ENCODE results near the gene HAT1.

HAT1 gene

GRCh38 chr2:171952748-171953147 is 30.5 kb downstream of the HAT1 start:
- Histone ChIP-seq H3K4me1 (no peaks in the 10 kb centered on the region), H4K20me1 (peaks cover 42% of the 10 kb centered on the region), H3K36me3 (peaks cover 79% of the 10 kb centered on the region), H3K9ac (no peak overlapping the region), H3K4me2 (no peak overlapping the region), H3K9me3 (no peaks in the 10 kb centered on the region), H3K4me3 (no peak overlapping the region), H3K27me3 (no peaks in the 10 kb centered on the region), H3K27ac (no peak overlapping the region)
- TF ChIP-seq Cebpa-rat (IDR thresholded peaks at IDR 0.05) = no peak

DNA sequence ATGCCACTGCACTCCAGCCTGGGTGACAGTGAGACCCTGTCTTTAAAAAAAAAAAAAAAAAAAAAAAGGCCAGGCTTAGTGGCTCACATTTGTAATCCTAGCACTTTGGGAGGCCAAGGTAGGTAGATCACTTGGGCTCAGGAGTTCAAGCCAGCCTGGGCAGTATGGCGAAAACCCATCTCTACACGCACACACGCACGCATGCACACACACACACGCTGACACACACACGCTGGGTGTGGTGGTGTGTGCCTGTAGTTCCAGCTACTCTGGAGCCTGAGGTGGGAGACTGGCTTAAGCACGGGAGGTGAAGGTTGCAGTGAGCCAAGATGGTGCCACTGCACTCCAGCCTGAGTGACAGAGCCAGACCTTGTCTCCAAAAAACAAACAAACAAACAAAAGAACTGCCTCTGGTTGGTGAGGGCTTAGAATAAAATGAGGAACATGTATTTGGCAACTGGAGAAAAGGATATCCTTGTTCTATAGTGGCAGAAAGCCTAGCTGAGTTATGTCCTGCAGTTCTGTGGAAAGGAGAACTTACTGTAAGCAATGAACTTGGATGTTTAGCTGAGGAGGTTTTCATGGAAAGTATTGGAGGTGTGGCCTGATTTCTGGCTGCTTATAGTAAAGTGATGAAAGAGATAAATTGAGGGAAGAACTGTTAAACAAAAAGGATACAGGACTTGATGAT is 34.0 kb downstream of the HAT1 start:
- H3K27ac ChIP-seq = no peak overlapping the region

GRCh38 chr2:171957061-171957460 is 34.8 kb downstream of the HAT1 start:
- peaks cover 73% of the 10 kb centered on the region for H3K36me3 ChIP-seq
- H3K27ac ChIP-seq = no peak overlapping the region
- no peak overlapping the region for H3K9ac ChIP-seq
- H3K4me3 ChIP-seq = no peak overlapping the region
- H3K4me2 ChIP-seq = no peak overlapping the region
- peaks cover 30% of the 10 kb centered on the region for H4K20me1 ChIP-seq
- TF ChIP-seq Cebpa-rat (IDR thresholded peaks at IDR 0.05) = no peak
- H3K4me1 ChIP-seq = no peaks in the 10 kb centered on the region
- no peaks in the 10 kb centered on the region for H3K27me3 ChIP-seq
- no peaks in the 10 kb centered on the region for H3K9me3 ChIP-seq

More for the DNA sequence above, 34.0 kb downstream of the HAT1 start:
- Histone ChIP-seq H4K20me1 (peaks cover 38% of the 10 kb centered on the region), H3K36me3 (peaks cover 73% of the 10 kb centered on the region), H3K9me3 (no peaks in the 10 kb centered on the region), H3K4me1 (no peaks in the 10 kb centered on the region), H3K9ac (no peak overlapping the region), H3K4me3 (no peak overlapping the region), H3K27me3 (no peaks in the 10 kb centered on the region), H3K4me2 (no peak overlapping the region)
- no peak for TF ChIP-seq Cebpa-rat (IDR thresholded peaks at IDR 0.05)

DNA sequence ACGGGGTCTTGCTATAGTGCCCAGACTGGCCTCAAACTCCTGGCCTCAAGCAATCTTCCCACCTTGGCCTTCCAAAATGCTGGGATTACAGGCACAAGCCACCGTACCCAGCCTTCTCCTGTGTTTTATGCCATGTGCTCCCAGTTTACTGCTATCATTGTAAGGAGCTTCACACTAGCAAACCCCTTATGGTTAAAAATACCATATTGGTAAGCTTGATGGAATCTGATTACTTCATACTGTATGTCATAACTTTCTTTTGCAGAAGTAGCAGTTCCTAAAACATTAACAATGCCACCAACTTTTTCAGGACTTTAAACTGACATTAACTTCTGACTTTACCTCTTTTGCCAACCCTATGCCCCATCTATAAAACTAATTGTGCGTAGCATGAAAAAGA is 36.2 kb downstream of the HAT1 start:
- no peak overlapping the region for H3K4me2 ChIP-seq
- H3K27me3 ChIP-seq = no peaks in the 10 kb centered on the region
- H4K20me1 ChIP-seq = peaks cover 26% of the 10 kb centered on the region; the same call in 1 of the 2 replicates
- H3K27ac ChIP-seq = no peak overlapping the region
- H3K4me1 ChIP-seq = no peaks in the 10 kb centered on the region
- H3K9ac ChIP-seq = no peak overlapping the region
- peaks cover 64% of the 10 kb centered on the region for H3K36me3 ChIP-seq
- TF ChIP-seq Cebpa-rat (IDR thresholded peaks at IDR 0.05) = no peak
- H3K4me3 ChIP-seq = no peak overlapping the region
- no peaks in the 10 kb centered on the region for H3K9me3 ChIP-seq

DNA sequence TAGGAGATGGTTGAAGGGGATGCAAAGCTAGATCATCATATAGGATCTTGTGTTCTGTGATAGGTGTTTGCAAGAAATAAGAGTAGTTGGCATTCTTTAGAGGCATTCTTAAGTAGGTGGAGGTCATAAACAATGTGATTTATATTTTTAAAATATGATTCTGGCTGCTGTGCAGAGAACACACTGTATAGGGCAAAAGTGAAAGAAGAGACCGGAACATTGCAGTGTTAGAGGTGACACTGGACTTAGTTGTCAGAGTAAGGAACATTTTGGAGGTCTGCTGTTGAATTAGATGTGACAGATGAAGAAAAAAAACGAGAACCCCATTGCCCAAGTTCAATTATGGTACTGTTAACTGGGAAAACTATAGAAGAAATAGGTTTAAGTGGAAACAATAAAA is 37.7 kb downstream of the HAT1 start:
- H3K4me2 ChIP-seq = no peak overlapping the region
- no peak overlapping the region for H3K9ac ChIP-seq
- H3K4me1 ChIP-seq = no peaks in the 10 kb centered on the region
- no peak for TF ChIP-seq Cebpa-rat (IDR thresholded peaks at IDR 0.05)
- H3K36me3 ChIP-seq = peaks cover 49% of the 10 kb centered on the region
- no peaks in the 10 kb centered on the region for H3K9me3 ChIP-seq
- no peak overlapping the region for H3K27ac ChIP-seq
- H3K4me3 ChIP-seq = no peak overlapping the region
- H3K27me3 ChIP-seq = no peaks in the 10 kb centered on the region
- H4K20me1 ChIP-seq = peaks cover 34% of the 10 kb centered on the region; the same call in 1 of the 2 replicates

- Histone ChIP-seq H3K9ac (no peak overlapping the region), H3K4me1 (no peaks in the 10 kb centered on the region), H3K36me3 (peaks cover 44% of the 10 kb centered on the region), H3K27me3 (no peaks in the 10 kb centered on the region), H3K9me3 (no peaks in the 10 kb centered on the region), H3K4me2 (no peak overlapping the region), H4K20me1 (peaks cover 37% of the 10 kb centered on the region; the same call in 1 of the 2 replicates), H3K27ac (no peak overlapping the region), H3K4me3 (no peak overlapping the region)
- TF ChIP-seq Cebpa-rat (IDR thresholded peaks at IDR 0.05) = no peak
Measured at GRCh38 chr2:171960570-171960969, 38.3 kb downstream of the HAT1 start.

GRCh38 chr2:171963198-171963597 is 40.9 kb downstream of the HAT1 start:
- Histone ChIP-seq H3K9ac (no peak overlapping the region), H3K27me3 (no peaks in the 10 kb centered on the region), H3K4me2 (no peak overlapping the region), H3K9me3 (no peaks in the 10 kb centered on the region), H3K4me1 (no peaks in the 10 kb centered on the region), H3K27ac (no peak overlapping the region), H3K36me3 (peaks cover 46% of the 10 kb centered on the region), H4K20me1 (peaks cover 29% of the 10 kb centered on the region; the same call in 1 of the 2 replicates), H3K4me3 (no peak overlapping the region)
- no peak for TF ChIP-seq Cebpa-rat (IDR thresholded peaks at IDR 0.05)

- H3K4me3 ChIP-seq = no peak overlapping the region
- H3K9ac ChIP-seq = no peak overlapping the region
- no peaks in the 10 kb centered on the region for H3K4me1 ChIP-seq
- H4K20me1 ChIP-seq = peaks cover 27% of the 10 kb centered on the region; the same call in 1 of the 2 replicates
- H3K27ac ChIP-seq = no peak overlapping the region
- H3K36me3 ChIP-seq = peaks cover 49% of the 10 kb centered on the region
- no peak overlapping the region for H3K4me2 ChIP-seq
- H3K27me3 ChIP-seq = no peaks in the 10 kb centered on the region
- no peak for TF ChIP-seq Cebpa-rat (IDR thresholded peaks at IDR 0.05)
- H3K9me3 ChIP-seq = no peaks in the 10 kb centered on the region
Measured at GRCh38 chr2:171964308-171964707, 42.0 kb downstream of the HAT1 start.

DNA sequence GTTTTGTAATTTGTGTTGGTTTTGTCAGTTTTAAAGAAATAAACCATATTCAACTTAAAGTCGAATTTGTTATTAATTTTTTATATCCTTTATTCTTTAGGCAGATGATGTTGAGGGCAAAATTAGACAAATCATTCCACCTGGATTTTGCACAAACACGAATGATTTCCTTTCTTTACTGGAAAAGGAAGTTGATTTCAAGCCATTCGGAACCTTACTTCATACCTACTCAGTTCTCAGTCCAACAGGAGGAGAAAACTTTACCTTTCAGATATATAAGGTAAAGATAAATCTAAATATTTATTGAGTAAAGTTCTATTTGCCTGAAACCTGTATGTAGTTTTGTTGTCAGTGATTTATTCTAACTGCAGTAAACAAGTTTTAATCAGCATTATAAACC is 43.0 kb downstream of the HAT1 start:
- no peak for TF ChIP-seq Cebpa-rat (IDR thresholded peaks at IDR 0.05)
- H3K4me2 ChIP-seq = no peak overlapping the region
- H3K9ac ChIP-seq = no peak overlapping the region
- H3K9me3 ChIP-seq = no peaks in the 10 kb centered on the region
- no peak overlapping the region for H3K4me3 ChIP-seq
- peaks cover 17% of the 10 kb centered on the region; the same call in 1 of the 2 replicates for H4K20me1 ChIP-seq
- H3K36me3 ChIP-seq = peaks cover 48% of the 10 kb centered on the region
- no peaks in the 10 kb centered on the region for H3K4me1 ChIP-seq
- H3K27me3 ChIP-seq = no peaks in the 10 kb centered on the region
- no peak overlapping the region for H3K27ac ChIP-seq

GRCh38 chr2:171965661-171966060 is 43.4 kb downstream of the HAT1 start:
- no peaks in the 10 kb centered on the region for H3K9me3 ChIP-seq
- no peak overlapping the region for H3K4me2 ChIP-seq
- H3K4me3 ChIP-seq = no peak overlapping the region
- no peak for TF ChIP-seq Cebpa-rat (IDR thresholded peaks at IDR 0.05)
- H3K36me3 ChIP-seq = peaks cover 49% of the 10 kb centered on the region
- H3K9ac ChIP-seq = no peak overlapping the region
- no peaks in the 10 kb centered on the region for H3K27me3 ChIP-seq
- H3K27ac ChIP-seq = no peak overlapping the region
- H3K4me1 ChIP-seq = no peaks in the 10 kb centered on the region
- peaks cover 13% of the 10 kb centered on the region; the same call in 1 of the 2 replicates for H4K20me1 ChIP-seq
